Stimulated activated naive CD8-positive, alpha-beta T cell treated with anti-CD3 and anti-CD28 coated beads, Interleukin-15, Interleukin-2, amounts not matched to agents 100 ng/mL and 50 ng/mL, for 24 hours (primary cell): ENCODE results near the gene LZTS2.
A peak's percentile ranks its signal among the peaks of the same experiment; 100 is the strongest.

Source experiments
- H3K27ac Mint-ChIP-seq: one replicate; pipeline ENCODE4 v1.8.0; 2021; ENCODE audit warnings: mild to moderate bottlenecking, mixed read lengths
- H3K27me3 Mint-ChIP-seq: one replicate; pipeline ENCODE4 v1.8.0; 2021; ENCODE audit warnings: mixed read lengths
- H3K36me3 Mint-ChIP-seq: one replicate; pipeline ENCODE4 v1.8.0; 2021; ENCODE audit warnings: low read depth, mixed read lengths
- H3K4me1 Mint-ChIP-seq: one replicate; pipeline ENCODE4 v1.8.0; 2021; ENCODE audit warnings: low read depth, mixed read lengths
- H3K4me3 Mint-ChIP-seq: one replicate; pipeline ENCODE4 v1.8.0; 2021; ENCODE audit warnings: mild to moderate bottlenecking, mixed read lengths
- H3K9me3 Mint-ChIP-seq: one replicate; pipeline ENCODE4 v1.8.0; 2021; ENCODE audit warnings: mixed read lengths

The LZTS2 gene

GRCh38 chr10:101000915-101001658, 1.5 kb downstream of the LZTS2 start:
- H3K9me3 Mint-ChIP-seq = no peaks in the 10 kb centered on the region
- peak overlapping the region; percentile 65 for H3K4me3 Mint-ChIP-seq
- peak overlapping the region; percentile 27 for H3K27ac Mint-ChIP-seq
- H3K27me3 Mint-ChIP-seq = no peaks in the 10 kb centered on the region
- peaks cover 4% of the 10 kb centered on the region for H3K36me3 Mint-ChIP-seq
- peaks cover 28% of the 10 kb centered on the region for H3K4me1 Mint-ChIP-seq

GRCh38 chr10:101001659-101002035, 2.0 kb downstream of the LZTS2 start:
- H3K27ac Mint-ChIP-seq = no peak overlapping the region
- H3K4me3 Mint-ChIP-seq = no peak overlapping the region

DNA sequence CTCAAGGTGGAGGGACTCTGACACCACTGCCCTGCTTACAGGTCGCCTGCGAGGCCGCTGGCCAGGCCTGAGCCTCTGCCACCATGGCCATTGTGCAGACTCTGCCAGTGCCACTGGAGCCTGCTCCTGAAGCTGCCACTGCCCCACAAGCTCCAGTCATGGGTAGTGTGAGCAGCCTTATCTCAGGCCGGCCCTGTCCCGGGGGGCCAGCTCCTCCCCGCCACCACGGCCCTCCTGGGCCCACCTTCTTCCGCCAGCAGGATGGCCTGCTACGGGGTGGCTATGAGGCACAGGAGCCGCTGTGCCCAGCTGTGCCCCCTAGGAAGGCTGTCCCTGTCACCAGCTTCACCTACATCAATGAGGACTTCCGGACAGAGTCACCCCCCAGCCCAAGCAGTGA, 2.8 kb downstream of the LZTS2 start:
- H3K9me3 Mint-ChIP-seq = no peaks in the 10 kb centered on the region
- no peaks in the 10 kb centered on the region for H3K27me3 Mint-ChIP-seq
- peaks cover 21% of the 10 kb centered on the region for H3K4me1 Mint-ChIP-seq
- peaks cover 4% of the 10 kb centered on the region for H3K36me3 Mint-ChIP-seq
- no peak overlapping the region for H3K4me3 Mint-ChIP-seq
- H3K27ac Mint-ChIP-seq = no peak overlapping the region

More at GRCh38 chr10:101001659-101002035, 2.0 kb downstream of the LZTS2 start:
- Mint-ChIP-seq H3K9me3 (no peaks in the 10 kb centered on the region), H3K36me3 (peaks cover 4% of the 10 kb centered on the region), H3K4me1 (peaks cover 23% of the 10 kb centered on the region), H3K27me3 (no peaks in the 10 kb centered on the region)

- Mint-ChIP-seq H3K9me3 (no peaks in the 10 kb centered on the region), H3K27me3 (no peaks in the 10 kb centered on the region), H3K4me1 (peaks cover 12% of the 10 kb centered on the region), H3K4me3 (no peak overlapping the region), H3K36me3 (peaks cover 4% of the 10 kb centered on the region), H3K27ac (no peak overlapping the region)
Observed at GRCh38 chr10:101003639-101004206, 4.1 kb downstream of the LZTS2 start.

- peaks cover 4% of the 10 kb centered on the region for H3K36me3 Mint-ChIP-seq
- no peaks in the 10 kb centered on the region for H3K27me3 Mint-ChIP-seq
- no peak overlapping the region for H3K4me3 Mint-ChIP-seq
- H3K4me1 Mint-ChIP-seq = peaks cover 9% of the 10 kb centered on the region
- no peaks in the 10 kb centered on the region for H3K9me3 Mint-ChIP-seq
- no peak overlapping the region for H3K27ac Mint-ChIP-seq
Observed at GRCh38 chr10:101005361-101005760, 5.8 kb downstream of the LZTS2 start.

- Mint-ChIP-seq H3K36me3 (peaks cover 2% of the 10 kb centered on the region), H3K27ac (no peak overlapping the region), H3K4me1 (peaks cover 3% of the 10 kb centered on the region), H3K9me3 (no peaks in the 10 kb centered on the region), H3K4me3 (no peak overlapping the region), H3K27me3 (no peaks in the 10 kb centered on the region)
Observed at GRCh38 chr10:101005869-101006567, 6.4 kb downstream of the LZTS2 start.

- no peaks in the 10 kb centered on the region for H3K36me3 Mint-ChIP-seq
- H3K27ac Mint-ChIP-seq = no peak overlapping the region
- H3K4me3 Mint-ChIP-seq = no peak overlapping the region
- H3K9me3 Mint-ChIP-seq = no peaks in the 10 kb centered on the region
- H3K4me1 Mint-ChIP-seq = no peaks in the 10 kb centered on the region
- H3K27me3 Mint-ChIP-seq = no peaks in the 10 kb centered on the region
Observed at GRCh38 chr10:101006593-101007098, 7.0 kb downstream of the LZTS2 start.

DNA sequence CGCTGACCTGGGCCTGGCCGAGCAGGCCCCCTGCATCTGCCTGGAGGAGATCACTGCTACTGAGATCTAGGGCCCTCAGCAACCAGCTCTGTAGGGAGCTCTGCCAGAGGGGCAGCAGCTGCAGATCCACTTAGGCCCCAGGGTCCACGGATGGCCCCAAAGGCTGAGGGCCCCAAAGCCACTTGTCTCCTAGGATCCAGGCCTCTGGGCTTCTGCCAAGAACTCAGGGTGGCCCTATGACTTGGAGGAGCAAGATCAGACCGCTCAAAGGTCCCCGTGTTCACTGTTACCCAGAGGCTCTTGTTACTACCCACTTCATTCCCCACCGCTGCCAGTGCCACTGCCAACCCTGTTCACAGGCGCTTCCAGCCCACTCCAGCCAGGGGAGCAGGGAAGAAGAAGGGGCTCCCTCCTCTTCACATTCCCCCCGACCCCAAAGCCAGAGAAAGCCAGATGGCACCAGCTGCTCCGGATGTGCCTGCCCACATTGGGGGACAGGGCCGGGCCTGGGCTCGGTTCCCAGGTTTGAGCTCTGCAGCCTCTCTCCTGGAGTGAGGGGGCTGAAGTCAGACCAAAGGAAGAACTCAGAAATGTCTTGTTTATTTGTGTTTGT, 7.6 kb downstream of the LZTS2 start:
- no peaks in the 10 kb centered on the region for H3K4me1 Mint-ChIP-seq
- H3K9me3 Mint-ChIP-seq = no peaks in the 10 kb centered on the region
- H3K36me3 Mint-ChIP-seq = no peaks in the 10 kb centered on the region
- no peaks in the 10 kb centered on the region for H3K27me3 Mint-ChIP-seq
- no peak overlapping the region for H3K27ac Mint-ChIP-seq
- no peak overlapping the region for H3K4me3 Mint-ChIP-seq

DNA sequence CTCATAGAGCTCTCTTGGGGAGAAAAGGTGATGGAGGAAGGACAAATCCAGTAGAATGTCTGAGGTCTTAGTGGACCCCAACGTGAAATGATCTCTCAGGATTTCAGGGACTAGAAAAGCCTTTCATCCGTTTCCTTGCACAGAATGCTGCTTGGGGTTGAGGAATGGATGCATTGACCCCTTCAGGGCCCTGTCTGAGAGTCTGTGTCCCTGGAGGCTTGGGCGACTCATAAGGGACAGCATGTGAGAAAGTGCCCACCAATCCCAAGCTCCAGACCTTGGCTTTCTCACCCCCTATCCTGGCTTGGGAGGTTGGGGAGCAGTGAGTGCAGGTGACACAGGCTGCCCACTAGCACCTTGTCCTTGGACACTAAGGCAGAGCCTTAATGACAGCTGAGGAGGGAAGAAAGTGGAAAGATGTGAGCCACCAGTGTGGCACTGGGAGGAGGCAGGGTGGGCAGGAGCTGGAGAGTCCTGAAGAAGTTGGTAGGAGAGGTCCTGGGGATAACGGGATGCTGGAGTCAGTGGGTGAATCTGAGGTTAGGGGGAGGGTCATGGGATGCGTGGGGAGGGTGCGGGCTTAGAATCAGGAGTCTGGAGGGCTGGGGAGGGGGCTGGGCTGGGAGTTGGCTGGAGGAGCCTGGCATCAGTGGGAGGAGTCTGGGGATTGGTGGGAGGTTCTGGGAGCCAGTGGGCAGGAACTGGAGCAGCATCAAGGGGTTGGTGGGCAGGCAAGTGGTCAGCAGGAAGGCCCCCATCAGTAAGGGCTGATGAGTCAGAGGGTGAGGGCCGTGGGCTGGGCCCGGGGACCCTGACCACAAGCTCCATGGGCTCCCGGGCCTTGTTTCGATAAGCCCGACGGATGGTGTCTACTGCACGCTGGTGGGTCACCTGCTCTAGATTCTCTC, 8.6 kb downstream of the LZTS2 start:
- Mint-ChIP-seq H3K4me3 (no peak overlapping the region), H3K9me3 (no peaks in the 10 kb centered on the region), H3K36me3 (no peaks in the 10 kb centered on the region), H3K4me1 (peaks cover 7% of the 10 kb centered on the region), H3K27ac (no peak overlapping the region), H3K27me3 (no peaks in the 10 kb centered on the region)

DNA sequence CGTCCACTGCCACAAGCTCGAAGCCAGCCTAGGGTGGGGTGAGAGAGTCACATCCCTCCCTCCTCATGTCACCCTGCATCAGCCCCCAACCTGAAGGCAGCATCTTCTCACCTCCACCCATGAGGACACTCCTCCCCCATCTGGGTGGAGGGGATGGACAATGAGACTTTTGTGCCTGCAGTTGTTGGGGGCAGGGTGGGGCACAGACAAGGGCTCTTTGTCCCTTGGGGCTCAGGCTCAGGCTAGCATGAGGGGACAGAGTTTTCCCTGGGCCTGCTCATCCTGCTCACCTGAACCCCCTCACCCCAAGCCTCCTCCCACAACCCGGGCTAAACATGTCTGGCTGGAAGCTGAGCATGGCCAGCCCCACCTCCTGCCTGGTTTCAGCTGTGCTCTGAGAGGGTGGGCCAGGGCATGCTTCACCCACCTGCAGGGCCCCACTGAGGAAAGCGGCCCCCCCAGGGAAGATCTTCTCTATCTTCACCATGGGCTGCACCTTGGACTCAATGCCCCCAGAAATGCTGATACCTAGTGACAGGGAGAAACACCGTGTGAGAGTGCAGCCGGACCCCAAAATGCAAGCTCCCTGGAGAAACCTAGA, 9.3 kb downstream of the LZTS2 start:
- no peaks in the 10 kb centered on the region for H3K36me3 Mint-ChIP-seq
- H3K9me3 Mint-ChIP-seq = no peaks in the 10 kb centered on the region
- H3K4me3 Mint-ChIP-seq = no peak overlapping the region
- no peak overlapping the region for H3K27ac Mint-ChIP-seq
- H3K4me1 Mint-ChIP-seq = peaks cover 11% of the 10 kb centered on the region
- no peaks in the 10 kb centered on the region for H3K27me3 Mint-ChIP-seq

DNA sequence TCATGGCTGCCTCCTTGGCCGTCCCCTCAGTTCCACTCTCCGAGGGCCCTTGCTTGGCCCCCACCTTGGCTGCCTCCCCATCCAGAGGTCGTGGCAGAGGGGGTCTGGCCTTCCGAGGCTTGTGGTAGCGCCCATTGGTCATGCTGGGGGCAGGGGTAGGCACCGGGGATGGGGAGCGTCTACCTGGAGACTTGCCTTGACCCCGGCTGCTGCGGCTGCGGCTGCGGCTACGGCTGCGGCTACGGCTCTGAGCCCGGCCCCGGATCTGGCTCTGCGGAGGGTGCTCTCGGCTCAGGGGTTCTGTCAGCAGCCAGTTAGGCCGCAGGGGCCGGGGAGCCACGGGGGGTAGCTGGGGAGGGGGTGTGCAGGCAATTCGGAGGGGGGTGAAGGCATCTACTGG, 10.7 kb downstream of the LZTS2 start:
- Mint-ChIP-seq H3K27me3 (no peaks in the 10 kb centered on the region), H3K9me3 (no peaks in the 10 kb centered on the region), H3K4me1 (peaks cover 25% of the 10 kb centered on the region), H3K27ac (no peak overlapping the region), H3K36me3 (no peaks in the 10 kb centered on the region), H3K4me3 (no peak overlapping the region)

DNA sequence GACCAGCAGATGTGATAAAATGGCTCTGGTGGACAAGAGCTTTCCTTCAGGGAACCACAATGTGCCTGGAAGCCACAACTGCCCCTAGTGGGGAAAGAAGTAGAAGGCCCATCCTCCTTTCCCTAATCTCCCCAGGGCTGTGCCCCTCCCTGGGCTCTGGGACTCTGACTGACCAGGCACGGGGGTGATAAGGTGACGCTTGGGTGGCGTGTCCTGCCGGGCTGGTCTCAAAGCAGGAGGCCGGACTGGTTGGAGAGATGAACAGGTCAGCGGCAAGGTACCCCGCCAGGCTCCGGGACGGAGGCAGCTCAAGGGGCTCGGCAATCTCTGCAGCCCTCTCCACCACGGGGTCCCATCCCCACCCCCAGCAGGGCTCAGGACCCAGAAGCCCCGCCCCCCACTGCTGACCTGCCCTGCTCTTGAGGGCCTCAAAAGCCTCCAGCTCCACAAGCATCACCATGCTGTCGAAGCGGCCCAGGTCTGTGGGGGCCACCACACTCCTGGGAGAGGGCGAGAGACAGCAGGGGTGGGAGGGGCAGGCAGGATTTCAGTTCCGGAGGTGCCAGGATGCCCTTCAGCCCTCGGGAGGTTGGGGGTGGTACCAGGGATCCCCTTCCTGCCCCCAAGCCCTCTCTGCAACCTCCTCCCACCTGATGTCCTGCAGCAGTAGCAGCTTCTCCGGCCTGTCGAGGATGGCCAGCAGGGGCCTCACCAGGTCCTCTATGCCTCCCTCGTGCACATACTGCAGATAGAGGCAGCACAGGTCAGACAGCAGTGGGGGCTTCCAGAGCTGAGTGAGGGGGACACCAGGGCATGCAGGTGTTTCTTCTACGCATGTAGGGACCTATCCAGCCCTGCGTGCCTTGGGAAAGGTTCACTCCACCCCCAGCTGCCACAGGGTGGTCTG, 12.2 kb downstream of the LZTS2 start:
- H3K27me3 Mint-ChIP-seq = peaks cover 8% of the 10 kb centered on the region
- H3K9me3 Mint-ChIP-seq = no peaks in the 10 kb centered on the region
- no peak overlapping the region for H3K27ac Mint-ChIP-seq
- no peak overlapping the region for H3K4me3 Mint-ChIP-seq
- peaks cover 27% of the 10 kb centered on the region for H3K4me1 Mint-ChIP-seq
- no peaks in the 10 kb centered on the region for H3K36me3 Mint-ChIP-seq
